ENCODE data around the gene WSCD2. TPM values are rescaled to one million over a fixed set of nuclear protein-coding genes. Genes with fewer than 3 reads are reported as not detected.

Gene WSCD2
- total and polyA plus RNA-seq, 2 of the 4 experiments (the other 2 are of a cell fraction), result not detected

DNA sequence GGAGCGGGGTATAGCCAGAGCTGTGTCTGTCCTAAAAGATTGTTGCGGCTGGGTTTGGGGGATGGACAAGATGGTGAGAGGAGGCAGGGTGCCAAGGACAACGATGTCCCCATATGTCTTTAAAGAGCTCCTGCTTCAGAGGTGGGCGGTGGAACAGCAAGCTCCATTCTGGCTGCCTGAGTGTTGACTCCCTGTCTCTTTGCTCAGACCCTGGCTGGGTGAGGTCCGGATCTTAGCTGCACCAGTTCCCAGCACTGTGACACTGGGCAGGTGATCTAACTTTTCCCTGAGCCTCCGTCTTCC is 8.3 kb upstream of the WSCD2 start:
- Histone ChIP-seq H3K4me3 (ENCODE audit: insufficient read depth, low read depth, low read length) (no peak overlapping the region), H3K9ac (ENCODE audit: low read depth, low read length) (no peak overlapping the region), H2AK5ac (ENCODE audit: low read depth, low read length) (no peak overlapping the region), H3K4me2 (ENCODE audit: low read depth, low read length) (no peak overlapping the region), H2BK5ac (ENCODE audit: low read depth, low read length, poor library complexity, severe bottlenecking) (no peak overlapping the region), H2AFZ (replicated peaks; ENCODE audit: low read length, poor library complexity) (no peak overlapping the region), H3K23ac (ENCODE audit: low read depth, low read length) (no peak overlapping the region), H2BK20ac (ENCODE audit: low read depth, low read length) (no peak overlapping the region), H3K79me1 (ENCODE audit: low read depth in 1 of 2, low read length in 2 of 2) (no peaks in the 10 kb centered on the region), H4K8ac (ENCODE audit: low read depth in 2 of 2, low read length in 2 of 2) (no peak overlapping the region), H3K4ac (ENCODE audit: low read depth, low read length) (no peak overlapping the region), H4K91ac (ENCODE audit: insufficient read depth, low read depth, low read length) (no peak overlapping the region), H3K14ac (replicated peaks; ENCODE audit: low read depth, low read length) (no peak overlapping the region), H4K20me1 (ENCODE audit: insufficient read depth, low read length) (no peaks in the 10 kb centered on the region), H4K5ac (ENCODE audit: low read depth, low read length) (no peak overlapping the region), H3K27ac (ENCODE audit: insufficient read depth, low read length) (no peak overlapping the region), H2BK15ac (ENCODE audit: low read depth, low read length) (no peak overlapping the region), H3K27me3 (ENCODE audit: control insufficient read depth, insufficient read depth, low read length) (no peaks in the 10 kb centered on the region), H2BK120ac (ENCODE audit: low read depth, low read length) (no peak overlapping the region), H3K36me3 (ENCODE audit: control insufficient read depth, insufficient read depth, low read length) (no peaks in the 10 kb centered on the region), H3K4me1 (ENCODE audit: control insufficient read depth, insufficient read depth, low read length) (no peaks in the 10 kb centered on the region), H2AK9ac (replicated peaks; ENCODE audit: low read depth, low read length, poor library complexity) (no peak overlapping the region), H3K9me3 (ENCODE audit: control insufficient read depth, insufficient read depth, low read length) (no peaks in the 10 kb centered on the region), H3K9me1 (ENCODE audit: insufficient read depth, low read length) (no peaks in the 10 kb centered on the region), H3K56ac (ENCODE audit: extremely low read depth, insufficient read depth, low read length) (no peak overlapping the region), H3K18ac (ENCODE audit: low read depth, low read length) (no peak overlapping the region)
- intact Hi-C loops (cut with micrococcal nuclease) (no loop called here), dilution Hi-C loops (cut with HindIII; ENCODE audit: low sequenced_read_pairs, unreplicated experiment) (no loop called here), in situ Hi-C loops (cut with MboI; ENCODE audit: low sequenced_read_pairs) (no loop called here)
- ChIA-PET CTCF (no interaction called here), POLR2A (ENCODE audit: unreplicated experiment) (no interaction called here)
- TF ChIP-seq MXI1 (IDR thresholded peaks at IDR 0.05; ENCODE audit: borderline replicate concordance, low read depth, low read length), result no peak
- no peak for TF ChIP-seq RFX5 (IDR thresholded peaks at IDR 0.05; ENCODE audit: low read depth, low read length)
- no peak for TF ChIP-seq RAD21 (IDR thresholded peaks at IDR 0.05; ENCODE audit: low read length)
- TF ChIP-seq, protein P1, sequence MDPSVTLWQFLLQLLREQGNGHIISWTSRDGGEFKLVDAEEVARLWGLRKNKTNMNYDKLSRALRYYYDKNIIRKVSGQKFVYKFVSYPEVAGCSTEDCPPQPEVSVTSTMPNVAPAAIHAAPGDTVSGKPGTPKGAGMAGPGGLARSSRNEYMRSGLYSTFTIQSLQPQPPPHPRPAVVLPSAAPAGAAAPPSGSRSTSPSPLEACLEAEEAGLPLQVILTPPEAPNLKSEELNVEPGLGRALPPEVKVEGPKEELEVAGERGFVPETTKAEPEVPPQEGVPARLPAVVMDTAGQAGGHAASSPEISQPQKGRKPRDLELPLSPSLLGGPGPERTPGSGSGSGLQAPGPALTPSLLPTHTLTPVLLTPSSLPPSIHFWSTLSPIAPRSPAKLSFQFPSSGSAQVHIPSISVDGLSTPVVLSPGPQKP (IDR thresholded peaks at IDR 0.05; ENCODE audit: borderline replicate concordance, low read depth, low read length), result no peak
- TF ChIP-seq POLR2A (IDR thresholded peaks at IDR 0.05; ENCODE audit: low read depth, low read length), result no peak
- no peak for TF ChIP-seq SMC3 (IDR thresholded peaks at IDR 0.05; ENCODE audit: low read depth, low read length)
- TF ChIP-seq FOS (IDR thresholded peaks at IDR 0.05; ENCODE audit: low read depth, low read length), result no peak
- TF ChIP-seq, protein P2, sequence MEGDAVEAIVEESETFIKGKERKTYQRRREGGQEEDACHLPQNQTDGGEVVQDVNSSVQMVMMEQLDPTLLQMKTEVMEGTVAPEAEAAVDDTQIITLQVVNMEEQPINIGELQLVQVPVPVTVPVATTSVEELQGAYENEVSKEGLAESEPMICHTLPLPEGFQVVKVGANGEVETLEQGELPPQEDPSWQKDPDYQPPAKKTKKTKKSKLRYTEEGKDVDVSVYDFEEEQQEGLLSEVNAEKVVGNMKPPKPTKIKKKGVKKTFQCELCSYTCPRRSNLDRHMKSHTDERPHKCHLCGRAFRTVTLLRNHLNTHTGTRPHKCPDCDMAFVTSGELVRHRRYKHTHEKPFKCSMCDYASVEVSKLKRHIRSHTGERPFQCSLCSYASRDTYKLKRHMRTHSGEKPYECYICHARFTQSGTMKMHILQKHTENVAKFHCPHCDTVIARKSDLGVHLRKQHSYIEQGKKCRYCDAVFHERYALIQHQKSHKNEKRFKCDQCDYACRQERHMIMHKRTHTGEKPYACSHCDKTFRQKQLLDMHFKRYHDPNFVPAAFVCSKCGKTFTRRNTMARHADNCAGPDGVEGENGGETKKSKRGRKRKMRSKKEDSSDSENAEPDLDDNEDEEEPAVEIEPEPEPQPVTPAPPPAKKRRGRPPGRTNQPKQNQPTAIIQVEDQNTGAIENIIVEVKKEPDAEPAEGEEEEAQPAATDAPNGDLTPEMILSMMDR (conservative IDR thresholded peaks at IDR 0.05; ENCODE audit: low read depth, low read length), result no peak
- TF ChIP-seq, protein P3, sequence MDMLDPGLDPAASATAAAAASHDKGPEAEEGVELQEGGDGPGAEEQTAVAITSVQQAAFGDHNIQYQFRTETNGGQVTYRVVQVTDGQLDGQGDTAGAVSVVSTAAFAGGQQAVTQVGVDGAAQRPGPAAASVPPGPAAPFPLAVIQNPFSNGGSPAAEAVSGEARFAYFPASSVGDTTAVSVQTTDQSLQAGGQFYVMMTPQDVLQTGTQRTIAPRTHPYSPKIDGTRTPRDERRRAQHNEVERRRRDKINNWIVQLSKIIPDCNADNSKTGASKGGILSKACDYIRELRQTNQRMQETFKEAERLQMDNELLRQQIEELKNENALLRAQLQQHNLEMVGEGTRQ (IDR thresholded peaks at IDR 0.05; ENCODE audit: low read depth, low read length), result no peak
- DNase-seq, result no peak
- ATAC-seq (ENCODE audit: low read depth), result no peak
- BruUV-seq (replicated peaks), result no TSS peak
- 71% methylated on average over 5 of the region's 6 CpGs; no CpG with 5 or more reads in 1 of the 2 experiments for WGBS, 2 experiments (ENCODE audit: extremely low coverage in 2 of 2, insufficient read length in 1 of 2)

Data from IMR-90 (cell line).